ENCODE results near the gene HACD2. TPM values are rescaled to one million over a fixed set of nuclear protein-coding genes. Genes with fewer than 3 reads are reported as not detected.

HACD2 gene
- total RNA-seq, 1 experiment from 2014 or later, result 43.0 TPM

GRCh38 chr3:123628996-123629746, 44.3 kb upstream of the HACD2 start:
- ChIA-PET RAD21 (ENCODE audit: low non-redundant PET in 1 of 2, low total read pairs in 2 of 2, uncharacterized antibody in 2 of 2, unreplicated experiment in 2 of 2) (no interaction called here), POLR2A (no interaction called here), CTCF (no interaction called here)
- TF ChIP-seq JUND (IDR thresholded peaks at IDR 0.05) (no peak), POLR2A (IDR thresholded peaks at IDR 0.05; ENCODE audit: borderline replicate concordance, extremely low read depth, insufficient read depth, insufficient read length) (no peak), POLR2AphosphoS5 (IDR thresholded peaks at IDR 0.05; ENCODE audit: low read depth, low read length) (no peak), TCF7L2 (IDR thresholded peaks at IDR 0.05; ENCODE audit: borderline replicate concordance, extremely low read depth, insufficient read depth, insufficient read length) (no peak), FOSL1 (IDR thresholded peaks at IDR 0.05; ENCODE audit: low read depth) (no peak), CEBPB (IDR thresholded peaks at IDR 0.05; ENCODE audit: low read depth) (no peak)
- TF ChIP-seq, protein P1, sequence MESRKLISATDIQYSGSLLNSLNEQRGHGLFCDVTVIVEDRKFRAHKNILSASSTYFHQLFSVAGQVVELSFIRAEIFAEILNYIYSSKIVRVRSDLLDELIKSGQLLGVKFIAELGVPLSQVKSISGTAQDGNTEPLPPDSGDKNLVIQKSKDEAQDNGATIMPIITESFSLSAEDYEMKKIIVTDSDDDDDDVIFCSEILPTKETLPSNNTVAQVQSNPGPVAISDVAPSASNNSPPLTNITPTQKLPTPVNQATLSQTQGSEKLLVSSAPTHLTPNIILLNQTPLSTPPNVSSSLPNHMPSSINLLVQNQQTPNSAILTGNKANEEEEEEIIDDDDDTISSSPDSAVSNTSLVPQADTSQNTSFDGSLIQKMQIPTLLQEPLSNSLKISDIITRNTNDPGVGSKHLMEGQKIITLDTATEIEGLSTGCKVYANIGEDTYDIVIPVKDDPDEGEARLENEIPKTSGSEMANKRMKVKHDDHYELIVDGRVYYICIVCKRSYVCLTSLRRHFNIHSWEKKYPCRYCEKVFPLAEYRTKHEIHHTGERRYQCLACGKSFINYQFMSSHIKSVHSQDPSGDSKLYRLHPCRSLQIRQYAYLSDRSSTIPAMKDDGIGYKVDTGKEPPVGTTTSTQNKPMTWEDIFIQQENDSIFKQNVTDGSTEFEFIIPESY (IDR thresholded peaks at IDR 0.05; ENCODE audit: extremely low read depth, insufficient replicate concordance, low read length), result no peak
- TF ChIP-seq, protein P2, sequence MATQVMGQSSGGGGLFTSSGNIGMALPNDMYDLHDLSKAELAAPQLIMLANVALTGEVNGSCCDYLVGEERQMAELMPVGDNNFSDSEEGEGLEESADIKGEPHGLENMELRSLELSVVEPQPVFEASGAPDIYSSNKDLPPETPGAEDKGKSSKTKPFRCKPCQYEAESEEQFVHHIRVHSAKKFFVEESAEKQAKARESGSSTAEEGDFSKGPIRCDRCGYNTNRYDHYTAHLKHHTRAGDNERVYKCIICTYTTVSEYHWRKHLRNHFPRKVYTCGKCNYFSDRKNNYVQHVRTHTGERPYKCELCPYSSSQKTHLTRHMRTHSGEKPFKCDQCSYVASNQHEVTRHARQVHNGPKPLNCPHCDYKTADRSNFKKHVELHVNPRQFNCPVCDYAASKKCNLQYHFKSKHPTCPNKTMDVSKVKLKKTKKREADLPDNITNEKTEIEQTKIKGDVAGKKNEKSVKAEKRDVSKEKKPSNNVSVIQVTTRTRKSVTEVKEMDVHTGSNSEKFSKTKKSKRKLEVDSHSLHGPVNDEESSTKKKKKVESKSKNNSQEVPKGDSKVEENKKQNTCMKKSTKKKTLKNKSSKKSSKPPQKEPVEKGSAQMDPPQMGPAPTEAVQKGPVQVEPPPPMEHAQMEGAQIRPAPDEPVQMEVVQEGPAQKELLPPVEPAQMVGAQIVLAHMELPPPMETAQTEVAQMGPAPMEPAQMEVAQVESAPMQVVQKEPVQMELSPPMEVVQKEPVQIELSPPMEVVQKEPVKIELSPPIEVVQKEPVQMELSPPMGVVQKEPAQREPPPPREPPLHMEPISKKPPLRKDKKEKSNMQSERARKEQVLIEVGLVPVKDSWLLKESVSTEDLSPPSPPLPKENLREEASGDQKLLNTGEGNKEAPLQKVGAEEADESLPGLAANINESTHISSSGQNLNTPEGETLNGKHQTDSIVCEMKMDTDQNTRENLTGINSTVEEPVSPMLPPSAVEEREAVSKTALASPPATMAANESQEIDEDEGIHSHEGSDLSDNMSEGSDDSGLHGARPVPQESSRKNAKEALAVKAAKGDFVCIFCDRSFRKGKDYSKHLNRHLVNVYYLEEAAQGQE (IDR thresholded peaks at IDR 0.05; ENCODE audit: low read depth), result no peak
- no peak for ATAC-seq
- H3K4me3 ChIP-seq (replicated peaks in 1 of 2; ENCODE audit: low read depth in 1 of 2, low read length in 2 of 2), result no peak overlapping the region
- no peak overlapping the region for H3K9ac ChIP-seq (ENCODE audit: low read length)
- H3K9me3 ChIP-seq (ENCODE audit: control insufficient read depth in 1 of 2, insufficient read depth in 1 of 2, low read depth in 1 of 2, low read length in 2 of 2), result no peaks in the 10 kb centered on the region
- intact Hi-C loops (cut with micrococcal nuclease), result no loop called here
- H3K79me2 ChIP-seq (ENCODE audit: insufficient read depth, low read length), result no peaks in the 10 kb centered on the region
- no peak for DNase-seq (ENCODE audit: low read depth, low spot score)
- H3K9me2 ChIP-seq (ENCODE audit: insufficient read depth), result no peaks in the 10 kb centered on the region
- H3K4me1 ChIP-seq (ENCODE audit: control insufficient read depth in 1 of 2, insufficient read depth in 2 of 2, low read length in 2 of 2), result no peaks in the 10 kb centered on the region
- no peaks in the 10 kb centered on the region for H3K36me3 ChIP-seq (ENCODE audit: control insufficient read depth in 1 of 2, insufficient read depth in 2 of 2, low read length in 2 of 2)
- H2AFZ ChIP-seq (ENCODE audit: low read depth, low read length, poor library complexity, severe bottlenecking), result no peak overlapping the region
- no peak overlapping the region for H3K27ac ChIP-seq (ENCODE audit: low read depth, low read length)
- no peak overlapping the region for H3K4me2 ChIP-seq (ENCODE audit: low read length)
- no peaks in the 10 kb centered on the region for H4K20me1 ChIP-seq (ENCODE audit: insufficient read depth)
- H3K27me3 ChIP-seq (ENCODE audit: insufficient read depth, low read length), result no peaks in the 10 kb centered on the region
- BruUV-seq (replicated peaks), result no TSS peak

Measured in HCT116 (cell line).